Naive thymus-derived CD4-positive, alpha-beta T cell (primary cell): ENCODE data around the gene FREM2. TPM values are rescaled to one million over a fixed set of nuclear protein-coding genes. Genes with fewer than 3 reads are reported as not detected.

Experiments used
- ATAC-seq: fragments of 150-1000 bp; cut with Tn5 transposase; 2 replicates; pipeline ENCODE4 v1.10.0; 2021; ENCODE audit warnings: mild to moderate bottlenecking, moderate library complexity
- CTCF ChIA-PET: fragments of 350-600 bp; sonication (Branson Sonifier 250); formaldehyde crosslinking; loops from one replicate; lab custom pipeline; 2021; ENCODE audit warnings: antibody characterized with exemption; lab: Charles Lee
- POLR2A ChIA-PET: fragments of 350-600 bp; sonication (Branson Sonifier 250); formaldehyde crosslinking; loops from one replicate; lab custom pipeline; 2021; ENCODE audit warnings: antibody characterized with exemption, inconsistent platforms; lab: Charles Lee
- DNase-seq, 9 donors: peaks; one replicate each; pipeline versions ENCODE4 v3.0.0 to v3.0.0-alpha.2; 2020 to 2022; ENCODE audit warnings: mixed read lengths in 1 of 9
- H3K27ac ChIP-seq: one replicate; pipeline ENCODE4 v1.7.0; 2013; ENCODE audit warnings: mild to moderate bottlenecking, low read depth, low read length, moderate library complexity
- H3K27me3 ChIP-seq, 2 donors: one replicate each; pipeline ENCODE4 v1.7.0; 2013; ENCODE audit warnings: low read length in 2 of 2, mild to moderate bottlenecking in 2 of 2, moderate library complexity in 2 of 2; ENCODE audit not compliant: control insufficient read depth in 2 of 2, insufficient read depth in 2 of 2
- H3K36me3 ChIP-seq, 3 experiments: 1 replicate in 2 of 3; 2 replicates in 1 of 3; pipeline ENCODE4 v1.7.0; 2013; ENCODE audit warnings: low read length in 3 of 3, mild to moderate bottlenecking in 3 of 3, moderate library complexity in 1 of 3; ENCODE audit not compliant: insufficient read depth in 3 of 3, control insufficient read depth in 2 of 3
- H3K4me1 ChIP-seq, 2 donors: one replicate each; pipeline ENCODE4 v1.7.0; 2013; ENCODE audit warnings: low read length in 2 of 2, mild to moderate bottlenecking in 2 of 2, moderate library complexity in 1 of 2; ENCODE audit not compliant: control insufficient read depth in 2 of 2, insufficient read depth in 2 of 2
- H3K4me3 ChIP-seq: 2 replicates; pipeline ENCODE4 v1.7.0; 2013; ENCODE audit warnings: mild to moderate bottlenecking, low read length
- H3K9me3 ChIP-seq, 3 experiments: 1 replicate in 2 of 3; 2 replicates in 1 of 3; pipeline ENCODE4 v1.7.0; 2013; ENCODE audit warnings: low read length in 3 of 3; ENCODE audit not compliant: control insufficient read depth in 2 of 3
- H3K27ac Mint-ChIP-seq, 9 donors: one replicate each; pipeline ENCODE4 v1.8.0; 2020 to 2022; ENCODE audit warnings: mixed read lengths in 9 of 9, mild to moderate bottlenecking in 8 of 9, moderate library complexity in 5 of 9, inconsistent platforms in 2 of 9
- H3K27me3 Mint-ChIP-seq, 5 donors: one replicate each; pipeline ENCODE4 v1.8.0; 2021 to 2022; ENCODE audit warnings: mixed read lengths in 5 of 5, mild to moderate bottlenecking in 1 of 5
- H3K36me3 Mint-ChIP-seq, 5 donors: one replicate each; pipeline ENCODE4 v1.8.0; 2020 to 2022; ENCODE audit warnings: mixed read lengths in 5 of 5, mild to moderate bottlenecking in 3 of 5, inconsistent platforms in 1 of 5
- H3K4me1 Mint-ChIP-seq, 7 donors: one replicate each; pipeline ENCODE4 v1.8.0; 2020 to 2022; ENCODE audit warnings: mixed read lengths in 7 of 7, mild to moderate bottlenecking in 3 of 7, inconsistent platforms in 1 of 7
- H3K4me3 Mint-ChIP-seq, 10 donors: one replicate each; pipeline ENCODE4 v1.8.0; 2020 to 2022; ENCODE audit warnings: mild to moderate bottlenecking in 10 of 10, mixed read lengths in 10 of 10, moderate library complexity in 6 of 10, inconsistent platforms in 2 of 10
- H3K9me3 Mint-ChIP-seq, 11 donors: one replicate each; pipeline ENCODE4 v1.8.0; 2020 to 2022; ENCODE audit warnings: mixed read lengths in 11 of 11, mild to moderate bottlenecking in 4 of 11, inconsistent platforms in 1 of 11, moderate library complexity in 1 of 11
- intact Hi-C, 2 donors: fragments of 100-400 bp; cut with micrococcal nuclease; formaldehyde crosslinking; loops; one replicate each; pipeline ENCODE4 v1.15.1; 2023
- polyA plus RNA-seq, 2 donors: library from polyadenylated mRNA; unstranded; fragments of 300-500 nt; fragmentation: Illumina TruSeq; gene quantifications; one replicate each; pipeline ENCODE4 v1.2.3, GENCODE V29; 2021
- total RNA-seq, 6 experiments: library from RNA in 5 of 6; stranded (reverse) in 5 of 6; gene quantifications; 1 replicate in 5 of 6; 2 replicates in 1 of 6; pipeline ENCODE4 v1.2.3 and lab custom pipeline; 2021 to 2026

Gene FREM2
- total and polyA plus RNA-seq, 7 experiments from 2014 or later: 0.12 TPM; not detected in 6

DNA sequence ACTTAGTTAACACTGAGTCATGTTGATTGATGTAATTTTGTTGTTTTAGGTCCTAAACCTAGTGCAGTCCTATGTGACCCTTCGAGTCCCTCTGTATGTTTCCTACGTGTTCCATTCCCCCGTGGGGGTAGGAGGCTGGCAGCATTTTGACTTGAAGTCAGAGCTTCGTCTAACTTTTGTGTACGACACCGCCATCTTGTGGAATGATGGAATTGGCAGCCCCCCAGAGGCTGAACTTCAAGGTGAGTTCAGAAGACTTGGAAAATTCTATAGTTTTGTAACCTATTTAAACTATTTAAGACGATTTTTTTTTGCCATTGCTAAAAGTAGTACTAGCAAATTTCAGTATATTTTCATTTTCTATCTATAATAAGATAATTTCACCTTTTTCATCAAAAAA lies 185.8 kb downstream of the FREM2 start:
- no peaks in the 10 kb centered on the region for H3K4me1 ChIP-seq
- no peaks in the 10 kb centered on the region for H3K36me3 Mint-ChIP-seq
- CTCF ChIA-PET: no interaction called here
- no peaks in the 10 kb centered on the region for H3K36me3 ChIP-seq
- H3K27ac Mint-ChIP-seq: no peak overlapping the region
- no peak overlapping the region for H3K27ac ChIP-seq
- H3K4me3 Mint-ChIP-seq: peak overlapping the region in 1 of 10 donors; percentile 27
- POLR2A ChIA-PET: no interaction called here
- ATAC-seq (no peak), DNase-seq (peak in 6 of 9 donors; percentile 7 to 32 (median 12))
- H3K4me3 ChIP-seq: no peak overlapping the region
- peaks cover 0 to 3% (median 0%) of the 10 kb centered on the region in 7 donors for H3K4me1 Mint-ChIP-seq
- H3K27me3 ChIP-seq: no peaks in the 10 kb centered on the region
- intact Hi-C loops: loop anchor here in 1 of 2 donors (1.0 kb wide), 1 partner anchor 1798 kb away; no protein-coding TSS in a partner anchor
- no peaks in the 10 kb centered on the region for H3K9me3 Mint-ChIP-seq
- H3K27me3 Mint-ChIP-seq: peaks cover 11 to 34% (median 14%) of the 10 kb centered on the region in 5 donors
- H3K9me3 ChIP-seq: no peaks in the 10 kb centered on the region

DNA sequence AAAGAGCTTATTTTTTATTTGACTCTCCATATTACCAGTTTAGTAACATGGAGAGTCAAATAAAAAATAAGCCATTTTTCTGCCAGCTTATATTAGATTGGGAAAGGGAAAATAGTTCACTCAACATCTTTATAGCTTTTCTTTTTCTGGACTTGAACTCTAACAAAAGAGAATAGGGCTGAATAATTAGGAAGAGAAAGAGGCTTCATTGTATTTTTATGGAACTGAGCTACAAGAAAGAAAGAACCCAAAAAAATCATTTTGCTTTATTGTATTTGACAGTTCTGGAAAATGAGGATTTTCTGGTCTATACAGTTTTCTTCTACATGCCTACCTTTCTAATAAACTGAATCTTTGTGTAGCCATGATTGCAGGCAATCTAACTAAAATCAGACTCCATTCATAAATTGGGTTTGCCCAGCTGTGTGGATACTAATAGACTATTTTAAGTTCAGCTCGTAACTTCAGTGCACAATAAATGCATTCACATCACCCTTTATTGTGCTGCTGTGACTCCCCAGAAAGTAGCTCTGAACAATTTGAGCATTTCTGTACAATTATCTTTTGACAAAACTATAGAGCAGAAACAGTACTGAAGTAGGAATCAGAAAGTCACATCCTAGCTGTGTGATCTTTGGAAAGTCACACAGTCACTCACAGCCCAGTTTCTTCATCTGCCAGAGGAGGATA lies 188.5 kb downstream of the FREM2 start:
- ChIA-PET POLR2A (no interaction called here), CTCF (no interaction called here)
- DNase-seq (no peak), ATAC-seq (no peak)
- Histone ChIP-seq H3K4me3 (no peak overlapping the region), H3K27ac (no peak overlapping the region), H3K27me3 (no peaks in the 10 kb centered on the region), H3K4me1 (no peaks in the 10 kb centered on the region), H3K9me3 (no peaks in the 10 kb centered on the region), H3K36me3 (no peaks in the 10 kb centered on the region)
- no peak overlapping the region for H3K27ac Mint-ChIP-seq
- H3K27me3 Mint-ChIP-seq: peaks cover 12 to 33% (median 19%) of the 10 kb centered on the region in 5 donors
- H3K4me1 Mint-ChIP-seq: peaks cover 0 to 3% (median 0%) of the 10 kb centered on the region in 7 donors
- H3K36me3 Mint-ChIP-seq: no peaks in the 10 kb centered on the region
- H3K9me3 Mint-ChIP-seq: no peaks in the 10 kb centered on the region
- no peak overlapping the region for H3K4me3 Mint-ChIP-seq
- intact Hi-C loops: no loop called here

DNA sequence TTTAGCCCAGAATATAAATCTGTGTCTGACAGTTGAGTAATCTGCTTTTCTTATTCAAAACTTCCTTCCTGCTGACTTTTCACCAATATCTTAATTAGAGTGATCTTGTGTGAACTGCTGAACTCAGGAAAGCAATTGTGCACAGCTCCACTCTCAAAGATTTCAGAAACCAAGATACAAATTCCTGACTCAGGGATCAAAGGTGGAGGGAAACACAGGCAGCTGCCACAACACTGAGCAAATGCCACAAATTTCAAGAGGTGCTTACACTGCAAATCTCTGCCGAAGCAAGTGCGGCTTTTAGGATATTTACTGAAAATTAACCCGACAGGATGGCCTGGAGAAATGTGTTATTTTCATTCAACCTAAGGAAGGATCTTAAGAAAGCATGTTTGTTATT lies 192.4 kb downstream of the FREM2 start:
- no peaks in the 10 kb centered on the region for H3K4me1 Mint-ChIP-seq
- H3K4me3 Mint-ChIP-seq: no peak overlapping the region
- peaks cover 3 to 26% (median 13%) of the 10 kb centered on the region in 5 donors for H3K27me3 Mint-ChIP-seq
- no peaks in the 10 kb centered on the region for H3K36me3 Mint-ChIP-seq
- no peaks in the 10 kb centered on the region for H3K4me1 ChIP-seq
- H3K27ac Mint-ChIP-seq: no peak overlapping the region
- no peaks in the 10 kb centered on the region for H3K27me3 ChIP-seq
- intact Hi-C loops: no loop called here
- H3K9me3 ChIP-seq: no peaks in the 10 kb centered on the region
- DNase-seq (no peak), ATAC-seq (no peak)
- POLR2A ChIA-PET: no interaction called here
- H3K4me3 ChIP-seq: no peak overlapping the region
- no peak overlapping the region for H3K27ac ChIP-seq
- no peaks in the 10 kb centered on the region for H3K9me3 Mint-ChIP-seq
- CTCF ChIA-PET: no interaction called here
- H3K36me3 ChIP-seq: no peaks in the 10 kb centered on the region

DNA sequence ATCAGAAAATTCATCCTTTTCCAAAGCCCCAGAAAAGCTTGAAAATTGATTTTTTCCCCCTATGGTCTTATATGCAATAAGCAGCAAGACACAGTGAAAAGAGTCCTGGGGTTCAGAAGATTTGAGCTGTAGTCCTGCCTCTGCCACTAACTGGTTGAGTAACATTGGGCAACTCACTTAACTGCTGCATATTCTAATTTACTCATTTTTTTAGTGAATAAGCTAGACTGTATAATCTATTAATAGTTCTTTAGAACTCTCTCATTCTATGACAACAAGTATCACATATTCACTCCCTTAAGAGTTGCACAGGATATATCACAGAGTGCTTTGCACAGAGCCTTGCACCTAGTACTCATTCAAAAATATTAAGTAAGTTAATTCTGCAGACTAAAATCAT lies 192.9 kb downstream of the FREM2 start:
- H3K4me3 Mint-ChIP-seq: no peak overlapping the region
- Histone ChIP-seq H3K27me3 (no peaks in the 10 kb centered on the region), H3K27ac (no peak overlapping the region), H3K4me1 (no peaks in the 10 kb centered on the region), H3K9me3 (no peaks in the 10 kb centered on the region), H3K4me3 (no peak overlapping the region), H3K36me3 (no peaks in the 10 kb centered on the region)
- H3K9me3 Mint-ChIP-seq: no peaks in the 10 kb centered on the region
- no peaks in the 10 kb centered on the region for H3K36me3 Mint-ChIP-seq
- no peaks in the 10 kb centered on the region for H3K4me1 Mint-ChIP-seq
- intact Hi-C loops: no loop called here
- DNase-seq (no peak), ATAC-seq (no peak)
- H3K27ac Mint-ChIP-seq: no peak overlapping the region
- ChIA-PET CTCF (no interaction called here), POLR2A (no interaction called here)
- H3K27me3 Mint-ChIP-seq: peaks cover 0 to 22% (median 13%) of the 10 kb centered on the region in 5 donors

DNA sequence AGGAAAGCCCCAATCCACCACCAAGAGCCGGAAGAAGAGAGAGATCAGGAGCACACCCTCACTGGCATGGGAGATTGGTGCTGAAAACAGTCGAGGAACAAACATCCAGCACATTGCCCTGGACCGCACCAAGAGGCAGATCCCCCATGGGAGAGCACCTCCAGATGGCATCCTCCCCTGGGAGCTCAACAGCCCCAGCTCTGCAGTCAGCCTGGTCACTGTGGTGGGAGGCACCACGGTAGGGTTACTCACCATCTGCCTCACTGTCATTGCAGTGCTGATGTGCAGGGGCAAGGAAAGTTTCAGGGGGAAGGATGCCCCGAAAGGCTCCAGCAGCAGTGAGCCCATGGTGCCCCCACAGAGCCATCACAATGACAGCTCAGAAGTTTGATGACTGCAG lies 193.5 kb downstream of the FREM2 start:
- no peak overlapping the region for H3K27ac Mint-ChIP-seq
- DNase-seq: no peak
- ChIA-PET POLR2A (no interaction called here), CTCF (no interaction called here)
- no peak overlapping the region for H3K4me3 ChIP-seq
- no peaks in the 10 kb centered on the region for H3K36me3 Mint-ChIP-seq
- H3K4me1 ChIP-seq: no peaks in the 10 kb centered on the region
- no peaks in the 10 kb centered on the region for H3K9me3 Mint-ChIP-seq
- no peak overlapping the region for H3K27ac ChIP-seq
- no peaks in the 10 kb centered on the region for H3K27me3 ChIP-seq
- no peaks in the 10 kb centered on the region for H3K9me3 ChIP-seq
- no peak overlapping the region for H3K4me3 Mint-ChIP-seq
- intact Hi-C loops: no loop called here
- H3K36me3 ChIP-seq: no peaks in the 10 kb centered on the region
- H3K27me3 Mint-ChIP-seq: peaks cover 0 to 22% (median 13%) of the 10 kb centered on the region in 5 donors
- H3K4me1 Mint-ChIP-seq: no peaks in the 10 kb centered on the region
- ATAC-seq: no peak

DNA sequence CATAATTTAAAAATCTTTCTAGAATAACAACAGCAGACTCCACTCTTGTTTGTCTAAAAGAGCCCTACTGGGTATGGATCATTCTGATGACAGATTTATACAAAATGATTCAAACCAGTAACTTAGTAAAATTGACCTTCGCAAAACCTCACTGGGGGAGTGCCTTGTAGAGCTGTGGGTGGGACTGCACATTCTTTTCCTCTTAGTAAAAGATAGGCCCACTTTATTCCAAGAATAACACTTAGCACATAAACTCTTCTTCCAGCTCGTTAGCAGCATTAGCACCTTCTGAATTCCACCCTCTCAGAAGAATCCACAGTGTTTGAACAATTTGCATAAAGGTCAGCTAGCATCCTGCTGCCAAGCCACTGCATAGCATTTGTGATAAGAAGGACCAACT lies 196.9 kb downstream of the FREM2 start:
- H3K27ac Mint-ChIP-seq: no peak overlapping the region
- CTCF ChIA-PET: no interaction called here
- no peak for ATAC-seq

DNA sequence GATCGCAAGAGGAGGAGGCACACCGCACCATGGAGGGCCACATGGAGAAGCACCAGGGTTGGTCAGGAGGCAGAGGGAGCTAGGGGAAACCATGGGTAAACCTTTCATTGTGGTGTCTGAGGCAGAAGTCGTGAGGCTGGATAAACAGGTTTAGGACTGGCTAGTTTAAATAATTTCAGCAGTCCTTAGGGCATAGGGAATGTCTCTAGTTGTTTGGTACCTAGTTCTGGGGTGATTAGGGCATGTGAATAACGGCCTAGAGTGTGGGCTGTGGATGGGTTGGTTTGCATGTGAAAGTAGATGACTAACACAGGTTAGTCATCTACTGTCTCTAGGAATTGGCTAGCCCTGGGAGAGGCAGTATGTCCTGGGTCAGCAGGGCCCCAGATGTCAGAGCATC lies 201.4 kb downstream of the FREM2 start:
- Mint-ChIP-seq H3K36me3 (no peaks in the 10 kb centered on the region), H3K9me3 (peaks cover 0 to 2% (median 0%) of the 10 kb centered on the region in 11 donors), H3K4me1 (no peaks in the 10 kb centered on the region), H3K4me3 (no peak overlapping the region), H3K27me3 (peaks cover 2 to 33% (median 26%) of the 10 kb centered on the region in 5 donors), H3K27ac (no peak overlapping the region)
- Histone ChIP-seq H3K36me3 (no peaks in the 10 kb centered on the region), H3K27ac (no peak overlapping the region), H3K4me1 (no peaks in the 10 kb centered on the region), H3K9me3 (no peaks in the 10 kb centered on the region), H3K27me3 (no peaks in the 10 kb centered on the region), H3K4me3 (no peak overlapping the region)
- DNase-seq: no peak
- ChIA-PET POLR2A (no interaction called here), CTCF (no interaction called here)
- intact Hi-C loops: no loop called here
- ATAC-seq: no peak

More for the DNA sequence above, 196.9 kb downstream of the FREM2 start:
- Histone ChIP-seq H3K27me3 (no peaks in the 10 kb centered on the region), H3K36me3 (no peaks in the 10 kb centered on the region), H3K9me3 (no peaks in the 10 kb centered on the region), H3K27ac (no peak overlapping the region), H3K4me3 (no peak overlapping the region), H3K4me1 (no peaks in the 10 kb centered on the region)
- intact Hi-C loops: no loop called here
- no peaks in the 10 kb centered on the region for H3K36me3 Mint-ChIP-seq
- no peaks in the 10 kb centered on the region for H3K9me3 Mint-ChIP-seq
- no peak overlapping the region for H3K4me3 Mint-ChIP-seq
- DNase-seq: no peak
- POLR2A ChIA-PET: no interaction called here
- no peaks in the 10 kb centered on the region for H3K4me1 Mint-ChIP-seq
- peaks cover 0 to 26% (median 18%) of the 10 kb centered on the region in 5 donors for H3K27me3 Mint-ChIP-seq
